ENCODE measurements around the gene MALSU1. TPM values are rescaled to one million over a fixed set of nuclear protein-coding genes. Genes with fewer than 3 reads are reported as not detected.

MALSU1 gene
- total RNA-seq, 1 experiment from 2014 or later: 114 TPM

GRCh38 chr7:23267357-23267756, 31.8 kb upstream of the MALSU1 start:
- Mint-ChIP-seq H3K4me3 (ENCODE audit: low read depth, unreplicated experiment) (no peak overlapping the region), H3K36me3 (ENCODE audit: insufficient read depth, unreplicated experiment) (no peaks in the 10 kb centered on the region), H3K9me3 (ENCODE audit: low read depth, unreplicated experiment) (no peaks in the 10 kb centered on the region), H3K4me1 (ENCODE audit: low read depth, unreplicated experiment) (peaks cover 5% of the 10 kb centered on the region), H3K27me3 (ENCODE audit: unreplicated experiment) (no peaks in the 10 kb centered on the region), H3K27ac (ENCODE audit: unreplicated experiment) (no peak overlapping the region)
- DNase-seq: no peak
- CTCF ChIA-PET: no interaction called here
- intact Hi-C loops (cut with micrococcal nuclease; ENCODE audit: unreplicated experiment): no loop called here
- no TSS peak for BruUV-seq (replicated peaks)
- TF ChIP-seq, protein P1, sequence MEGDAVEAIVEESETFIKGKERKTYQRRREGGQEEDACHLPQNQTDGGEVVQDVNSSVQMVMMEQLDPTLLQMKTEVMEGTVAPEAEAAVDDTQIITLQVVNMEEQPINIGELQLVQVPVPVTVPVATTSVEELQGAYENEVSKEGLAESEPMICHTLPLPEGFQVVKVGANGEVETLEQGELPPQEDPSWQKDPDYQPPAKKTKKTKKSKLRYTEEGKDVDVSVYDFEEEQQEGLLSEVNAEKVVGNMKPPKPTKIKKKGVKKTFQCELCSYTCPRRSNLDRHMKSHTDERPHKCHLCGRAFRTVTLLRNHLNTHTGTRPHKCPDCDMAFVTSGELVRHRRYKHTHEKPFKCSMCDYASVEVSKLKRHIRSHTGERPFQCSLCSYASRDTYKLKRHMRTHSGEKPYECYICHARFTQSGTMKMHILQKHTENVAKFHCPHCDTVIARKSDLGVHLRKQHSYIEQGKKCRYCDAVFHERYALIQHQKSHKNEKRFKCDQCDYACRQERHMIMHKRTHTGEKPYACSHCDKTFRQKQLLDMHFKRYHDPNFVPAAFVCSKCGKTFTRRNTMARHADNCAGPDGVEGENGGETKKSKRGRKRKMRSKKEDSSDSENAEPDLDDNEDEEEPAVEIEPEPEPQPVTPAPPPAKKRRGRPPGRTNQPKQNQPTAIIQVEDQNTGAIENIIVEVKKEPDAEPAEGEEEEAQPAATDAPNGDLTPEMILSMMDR (IDR thresholded peaks at IDR 0.05; ENCODE audit: unreplicated experiment): no peak

GRCh38 chr7:23268167-23268566, 31.0 kb upstream of the MALSU1 start:
- H3K36me3 Mint-ChIP-seq (ENCODE audit: insufficient read depth, unreplicated experiment): no peaks in the 10 kb centered on the region
- H3K27me3 Mint-ChIP-seq (ENCODE audit: unreplicated experiment): no peaks in the 10 kb centered on the region
- intact Hi-C loops (cut with micrococcal nuclease; ENCODE audit: unreplicated experiment): no loop called here
- H3K4me3 Mint-ChIP-seq (ENCODE audit: low read depth, unreplicated experiment): no peak overlapping the region
- no peak for DNase-seq
- no peak overlapping the region for H3K27ac Mint-ChIP-seq (ENCODE audit: unreplicated experiment)
- CTCF ChIA-PET: no interaction called here
- BruUV-seq (replicated peaks): no TSS peak
- TF ChIP-seq, protein P1 (IDR thresholded peaks at IDR 0.05; ENCODE audit: unreplicated experiment): no peak
- H3K9me3 Mint-ChIP-seq (ENCODE audit: low read depth, unreplicated experiment): no peaks in the 10 kb centered on the region
- H3K4me1 Mint-ChIP-seq (ENCODE audit: low read depth, unreplicated experiment): peaks cover 13% of the 10 kb centered on the region

DNA sequence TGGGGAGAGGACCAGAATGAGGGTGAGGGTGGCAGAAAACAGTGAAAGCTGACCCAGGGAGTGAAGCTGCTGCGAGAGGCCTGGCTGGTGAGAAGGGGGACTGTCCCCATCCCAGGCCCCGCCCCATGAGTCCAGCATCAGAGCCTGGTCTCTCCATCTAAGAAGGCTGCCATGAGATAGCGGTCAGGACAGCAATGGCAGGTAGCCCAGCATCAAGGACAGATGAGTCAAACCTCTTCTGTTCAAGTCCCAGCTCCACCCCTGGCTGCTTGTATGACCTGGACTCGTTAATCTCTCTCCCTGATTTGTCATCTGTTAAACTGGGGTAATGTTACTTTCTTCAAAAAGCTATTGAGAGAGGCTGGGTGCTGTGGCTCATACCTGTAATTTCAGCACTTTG, 30.4 kb upstream of the MALSU1 start:
- DNase-seq: no peak
- Mint-ChIP-seq H3K27ac (ENCODE audit: unreplicated experiment) (no peak overlapping the region), H3K27me3 (ENCODE audit: unreplicated experiment) (no peaks in the 10 kb centered on the region), H3K36me3 (ENCODE audit: insufficient read depth, unreplicated experiment) (no peaks in the 10 kb centered on the region), H3K4me3 (ENCODE audit: low read depth, unreplicated experiment) (no peak overlapping the region), H3K9me3 (ENCODE audit: low read depth, unreplicated experiment) (no peaks in the 10 kb centered on the region), H3K4me1 (ENCODE audit: low read depth, unreplicated experiment) (peaks cover 18% of the 10 kb centered on the region)
- TF ChIP-seq, protein P1 (IDR thresholded peaks at IDR 0.05; ENCODE audit: unreplicated experiment): no peak
- CTCF ChIA-PET: no interaction called here
- intact Hi-C loops (cut with micrococcal nuclease; ENCODE audit: unreplicated experiment): no loop called here
- no TSS peak for BruUV-seq (replicated peaks)

- Mint-ChIP-seq H3K36me3 (ENCODE audit: insufficient read depth, unreplicated experiment) (no peaks in the 10 kb centered on the region), H3K4me3 (ENCODE audit: low read depth, unreplicated experiment) (no peak overlapping the region), H3K27me3 (ENCODE audit: unreplicated experiment) (no peaks in the 10 kb centered on the region), H3K27ac (ENCODE audit: unreplicated experiment) (no peak overlapping the region), H3K4me1 (ENCODE audit: low read depth, unreplicated experiment) (peaks cover 24% of the 10 kb centered on the region), H3K9me3 (ENCODE audit: low read depth, unreplicated experiment) (no peaks in the 10 kb centered on the region)
- intact Hi-C loops (cut with micrococcal nuclease; ENCODE audit: unreplicated experiment): loop anchor here (2.0 to 10.0 kb wide), 3 partner anchors 153 to 441 kb away; no protein-coding TSS in a partner anchor
- TF ChIP-seq, protein P1 (IDR thresholded peaks at IDR 0.05; ENCODE audit: unreplicated experiment): no peak
- BruUV-seq (replicated peaks): no TSS peak
- CTCF ChIA-PET: interaction anchor here (0.7 to 3.5 kb wide), 13 partner anchors 9 to 1131 kb away, joined by 3 to 46 read pairs (median 12); partner anchors contain the start of gene MALSU1
- no peak for DNase-seq
These were observed 26.9 kb upstream of the MALSU1 start for GRCh38 chr7:23272275-23272674.
